SK-N-MC (cell line): ENCODE results near the gene TBC1D22A.

Source experiments
- EZH2 ChIP-seq: fragments of 200-600 bp; sonication (generic); IDR thresholded peaks from one replicate; pipeline ENCODE4 v1.6.1; 2017; ENCODE audit warnings: antibody characterized with exemption
- FOXP2 ChIP-seq: optimal IDR thresholded peaks from 2 replicates; pipeline ENCODE3; 2011; ENCODE audit warnings: mild to moderate bottlenecking, moderate library complexity; ENCODE audit not compliant: insufficient read depth; ENCODE audit errors: extremely low read length, control extremely low read depth

GRCh38 chr22:47040486-47041270, 278.2 kb downstream of the TBC1D22A start:
- TF ChIP-seq EZH2 (no peak), FOXP2 (no peak)
